ENCODE data around the gene PSME2.

Gene PSME2

GRCh38 chr14:24123424-24124417 lies 22.7 kb downstream of the PSME2 start:
- Histone ChIP-seq H3K4me1 (ENCODE audit: control insufficient read depth, insufficient read depth, low read length, poor library complexity, severe bottlenecking) (no peaks in the 10 kb centered on the region), H3K36me3 (ENCODE audit: control insufficient read depth, insufficient read depth, low read length) (peaks cover 53% of the 10 kb centered on the region), H3K27ac (ENCODE audit: insufficient read depth, low read length, poor library complexity, severe bottlenecking) (no peak overlapping the region), H3K4me3 (ENCODE audit: insufficient read depth, low read depth, low read length, poor library complexity, severe bottlenecking) (no peak overlapping the region), H3K27me3 (replicated peaks; ENCODE audit: control insufficient read depth, insufficient read depth, low read length, poor library complexity, severe bottlenecking) (no peaks in the 10 kb centered on the region), H3K9me3 (ENCODE audit: control insufficient read depth, low read length) (no peaks in the 10 kb centered on the region)
- DNase-seq, result no peak

DNA sequence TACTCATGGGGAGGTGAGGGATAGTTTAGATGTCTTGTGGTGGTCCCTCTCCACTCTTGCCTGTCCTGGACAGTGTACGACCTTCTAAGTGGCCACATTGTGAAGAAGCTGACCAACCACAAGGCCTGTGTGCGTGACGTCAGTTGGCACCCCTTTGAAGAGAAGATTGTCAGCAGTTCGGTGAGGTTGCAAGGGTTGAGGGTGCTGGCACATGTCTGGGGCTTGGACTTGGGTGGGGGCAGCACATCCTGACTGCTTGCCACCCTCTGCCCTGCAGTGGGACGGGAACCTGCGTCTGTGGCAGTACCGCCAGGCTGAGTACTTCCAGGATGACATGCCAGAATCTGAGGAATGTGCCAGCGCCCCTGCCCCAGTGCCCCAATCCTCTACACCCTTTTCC lies 23.5 kb downstream of the PSME2 start:
- DNase-seq, result no peak
- Histone ChIP-seq H3K4me1 (ENCODE audit: control insufficient read depth, insufficient read depth, low read length, poor library complexity, severe bottlenecking) (no peaks in the 10 kb centered on the region), H3K36me3 (ENCODE audit: control insufficient read depth, insufficient read depth, low read length) (peaks cover 62% of the 10 kb centered on the region), H3K27me3 (replicated peaks; ENCODE audit: control insufficient read depth, insufficient read depth, low read length, poor library complexity, severe bottlenecking) (no peaks in the 10 kb centered on the region), H3K27ac (ENCODE audit: insufficient read depth, low read length, poor library complexity, severe bottlenecking) (no peak overlapping the region), H3K4me3 (ENCODE audit: insufficient read depth, low read depth, low read length, poor library complexity, severe bottlenecking) (no peak overlapping the region), H3K9me3 (ENCODE audit: control insufficient read depth, low read length) (no peaks in the 10 kb centered on the region)

GRCh38 chr14:24122416-24122815 lies 24.0 kb downstream of the PSME2 start:
- no peaks in the 10 kb centered on the region for H3K9me3 ChIP-seq (ENCODE audit: control insufficient read depth, low read length)
- peaks cover 65% of the 10 kb centered on the region for H3K36me3 ChIP-seq (ENCODE audit: control insufficient read depth, insufficient read depth, low read length)
- no peak for DNase-seq
- no peaks in the 10 kb centered on the region for H3K4me1 ChIP-seq (ENCODE audit: control insufficient read depth, insufficient read depth, low read length, poor library complexity, severe bottlenecking)
- no peak overlapping the region for H3K27ac ChIP-seq (ENCODE audit: insufficient read depth, low read length, poor library complexity, severe bottlenecking)
- no peak overlapping the region for H3K4me3 ChIP-seq (ENCODE audit: insufficient read depth, low read depth, low read length, poor library complexity, severe bottlenecking)
- H3K27me3 ChIP-seq (replicated peaks; ENCODE audit: control insufficient read depth, insufficient read depth, low read length, poor library complexity, severe bottlenecking), result no peaks in the 10 kb centered on the region

GRCh38 chr14:24121210-24121609 lies 25.2 kb downstream of the PSME2 start:
- H3K4me1 ChIP-seq (ENCODE audit: control insufficient read depth, insufficient read depth, low read length, poor library complexity, severe bottlenecking), result peaks cover 3% of the 10 kb centered on the region
- DNase-seq, result no peak
- peaks cover 65% of the 10 kb centered on the region for H3K36me3 ChIP-seq (ENCODE audit: control insufficient read depth, insufficient read depth, low read length)
- H3K27ac ChIP-seq (ENCODE audit: insufficient read depth, low read length, poor library complexity, severe bottlenecking), result no peak overlapping the region
- H3K9me3 ChIP-seq (ENCODE audit: control insufficient read depth, low read length), result no peaks in the 10 kb centered on the region
- H3K27me3 ChIP-seq (replicated peaks; ENCODE audit: control insufficient read depth, insufficient read depth, low read length, poor library complexity, severe bottlenecking), result no peaks in the 10 kb centered on the region
- no peak overlapping the region for H3K4me3 ChIP-seq (ENCODE audit: insufficient read depth, low read depth, low read length, poor library complexity, severe bottlenecking)

DNA sequence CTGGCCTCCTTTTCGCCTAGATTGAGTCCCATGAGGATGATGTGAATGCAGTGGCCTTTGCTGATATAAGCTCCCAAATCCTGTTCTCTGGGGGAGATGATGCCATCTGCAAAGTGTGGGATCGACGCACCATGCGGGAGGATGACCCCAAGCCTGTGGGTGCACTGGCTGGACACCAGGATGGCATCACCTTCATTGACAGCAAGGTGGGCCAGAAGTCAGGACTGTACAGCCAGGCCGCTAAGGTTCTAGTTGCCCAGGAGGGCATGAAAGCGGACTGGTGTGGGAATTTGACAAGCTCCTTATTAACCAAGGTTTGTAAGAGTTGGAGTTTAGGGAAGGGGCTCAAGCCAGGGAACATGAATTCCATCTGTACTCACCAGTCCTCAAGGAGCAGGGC lies 26.7 kb downstream of the PSME2 start:
- peaks cover 12% of the 10 kb centered on the region for H3K4me1 ChIP-seq (ENCODE audit: control insufficient read depth, insufficient read depth, low read length, poor library complexity, severe bottlenecking)
- H3K36me3 ChIP-seq (ENCODE audit: control insufficient read depth, insufficient read depth, low read length), result peaks cover 65% of the 10 kb centered on the region
- no peak for DNase-seq
- no peaks in the 10 kb centered on the region for H3K27me3 ChIP-seq (replicated peaks; ENCODE audit: control insufficient read depth, insufficient read depth, low read length, poor library complexity, severe bottlenecking)
- H3K4me3 ChIP-seq (ENCODE audit: insufficient read depth, low read depth, low read length, poor library complexity, severe bottlenecking), result no peak overlapping the region
- no peaks in the 10 kb centered on the region for H3K9me3 ChIP-seq (ENCODE audit: control insufficient read depth, low read length)
- no peak overlapping the region for H3K27ac ChIP-seq (ENCODE audit: insufficient read depth, low read length, poor library complexity, severe bottlenecking)

- peaks cover 12% of the 10 kb centered on the region for H3K4me1 ChIP-seq (ENCODE audit: control insufficient read depth, insufficient read depth, low read length, poor library complexity, severe bottlenecking)
- peaks cover 41% of the 10 kb centered on the region for H3K36me3 ChIP-seq (ENCODE audit: control insufficient read depth, insufficient read depth, low read length)
- no peaks in the 10 kb centered on the region for H3K27me3 ChIP-seq (replicated peaks; ENCODE audit: control insufficient read depth, insufficient read depth, low read length, poor library complexity, severe bottlenecking)
- no peaks in the 10 kb centered on the region for H3K9me3 ChIP-seq (ENCODE audit: control insufficient read depth, low read length)
- no peak overlapping the region for H3K4me3 ChIP-seq (ENCODE audit: insufficient read depth, low read depth, low read length, poor library complexity, severe bottlenecking)
- DNase-seq, result no peak
- peak overlapping the region; percentile 29 for H3K27ac ChIP-seq (ENCODE audit: insufficient read depth, low read length, poor library complexity, severe bottlenecking)
Measured at GRCh38 chr14:24117179-24117578, 29.2 kb downstream of the PSME2 start.

GRCh38 chr14:24116128-24116814 lies 30.1 kb downstream of the PSME2 start:
- H3K4me1 ChIP-seq (ENCODE audit: control insufficient read depth, insufficient read depth, low read length, poor library complexity, severe bottlenecking), result peaks cover 12% of the 10 kb centered on the region

GRCh38 chr14:24115422-24116127 lies 30.8 kb downstream of the PSME2 start:
- Histone ChIP-seq H3K4me1 (ENCODE audit: control insufficient read depth, insufficient read depth, low read length, poor library complexity, severe bottlenecking) (peaks cover 12% of the 10 kb centered on the region), H3K9me3 (ENCODE audit: control insufficient read depth, low read length) (no peaks in the 10 kb centered on the region), H3K36me3 (ENCODE audit: control insufficient read depth, insufficient read depth, low read length) (peaks cover 28% of the 10 kb centered on the region), H3K27ac (ENCODE audit: insufficient read depth, low read length, poor library complexity, severe bottlenecking) (peak overlapping the region; percentile 98), H3K27me3 (replicated peaks; ENCODE audit: control insufficient read depth, insufficient read depth, low read length, poor library complexity, severe bottlenecking) (no peaks in the 10 kb centered on the region), H3K4me3 (ENCODE audit: insufficient read depth, low read depth, low read length, poor library complexity, severe bottlenecking) (peak overlapping the region; percentile 69)
- DNase-seq, result no peak

More at GRCh38 chr14:24116128-24116814, 30.1 kb downstream of the PSME2 start:
- Histone ChIP-seq H3K4me3 (ENCODE audit: insufficient read depth, low read depth, low read length, poor library complexity, severe bottlenecking) (peak overlapping the region; percentile 69), H3K27ac (ENCODE audit: insufficient read depth, low read length, poor library complexity, severe bottlenecking) (peak overlapping the region; percentile 98), H3K9me3 (ENCODE audit: control insufficient read depth, low read length) (no peaks in the 10 kb centered on the region), H3K36me3 (ENCODE audit: control insufficient read depth, insufficient read depth, low read length) (peaks cover 35% of the 10 kb centered on the region), H3K27me3 (replicated peaks; ENCODE audit: control insufficient read depth, insufficient read depth, low read length, poor library complexity, severe bottlenecking) (no peaks in the 10 kb centered on the region)
- DNase-seq, result no peak

GRCh38 chr14:24114532-24115421 lies 31.6 kb downstream of the PSME2 start, which contains the start of the genes DCAF11 and NRL:
TSS of gene DCAF11 (plus strand) at chr14:24114777. CDS start at chr14:24115595, 818 bp downstream.
TSS of gene NRL (minus strand) at chr14:24114949. CDS start at chr14:24082848, 32,101 bp downstream.
- Histone ChIP-seq H3K36me3 (ENCODE audit: control insufficient read depth, insufficient read depth, low read length) (peaks cover 22% of the 10 kb centered on the region), H3K27me3 (replicated peaks; ENCODE audit: control insufficient read depth, insufficient read depth, low read length, poor library complexity, severe bottlenecking) (no peaks in the 10 kb centered on the region), H3K9me3 (ENCODE audit: control insufficient read depth, low read length) (no peaks in the 10 kb centered on the region), H3K4me1 (ENCODE audit: control insufficient read depth, insufficient read depth, low read length, poor library complexity, severe bottlenecking) (peaks cover 12% of the 10 kb centered on the region), H3K27ac (ENCODE audit: insufficient read depth, low read length, poor library complexity, severe bottlenecking) (peak within 1 kb of the TSS; percentile 98), H3K4me3 (ENCODE audit: insufficient read depth, low read depth, low read length, poor library complexity, severe bottlenecking) (peak within 1 kb of the TSS; percentile 69)
- DNase-seq, result peak; percentile 97 to 98 (median 98)
